Endothelial cell of umbilical vein (primary cell): ENCODE data around the gene RGS21. TPM values are rescaled to one million over a fixed set of nuclear protein-coding genes. Genes with fewer than 3 reads are reported as not detected.

Experiments used
- BruUV-seq: library from RNA; stranded (reverse); fragments of 400-500 nt; replicated peaks from 2 replicates; lab custom pipeline; 2021; lab: Mats Ljungman, UMichigan
- CTCF ChIA-PET: fragments of 300-600, 350-600 bp; sonication (Branson Sonifier 250); formaldehyde crosslinking; loops from one replicate; lab custom pipeline; 2021; ENCODE audit warnings: antibody characterized with exemption, inconsistent platforms; lab: Charles Lee
- POLR2A ChIA-PET: fragments of 300-600, 350-600 bp; sonication (Branson Sonifier 250); formaldehyde crosslinking; loops from one replicate; lab custom pipeline; 2021; ENCODE audit warnings: antibody characterized with exemption, inconsistent platforms; lab: Charles Lee
- DNase-seq: peaks from one replicate; pipeline ENCODE4 v3.0.0-alpha.2; 2011; ENCODE audit warnings: low read depth, low spot score
- FAIRE-seq: peaks from 2 replicates; lab custom pipeline; 2011; peaks lifted over from hg19 to GRCh38; lab: Jason Lieb, UNC
- H2AFZ ChIP-seq: 2 replicates; pipeline ENCODE4 v1.6.0; 2012; ENCODE audit warnings: low read depth, low read length, control low read depth, inconsistent platforms
- H3K27ac ChIP-seq: 2 replicates; pipeline ENCODE4 v1.5.1; 2011; ENCODE audit warnings: low read depth, mild to moderate bottlenecking, control low read depth, low read length, moderate library complexity; ENCODE audit not compliant: insufficient read depth
- H3K27me3 ChIP-seq, 2 experiments: 2 replicates each; pipeline versions ENCODE4 v1.6.0 to v1.6.1; 2011; ENCODE audit warnings: low read length in 2 of 2, mixed read lengths in 1 of 2; ENCODE audit not compliant: control insufficient read depth in 2 of 2, insufficient read depth in 2 of 2
- H3K36me3 ChIP-seq, 2 experiments: 2 replicates in 1 of 2; 3 replicates in 1 of 2; pipeline ENCODE4 v1.5.1; 2011; ENCODE audit warnings: low read length in 2 of 2, mild to moderate bottlenecking in 1 of 2, moderate library complexity in 1 of 2; ENCODE audit not compliant: control insufficient read depth in 2 of 2, insufficient read depth in 2 of 2; ENCODE audit errors: extremely low read depth in 1 of 2
- H3K4me1 ChIP-seq: 3 replicates; pipeline ENCODE4 v1.5.1; 2011; ENCODE audit warnings: mild to moderate bottlenecking, low read length; ENCODE audit not compliant: control insufficient read depth, insufficient read depth; ENCODE audit errors: extremely low read depth
- H3K4me2 ChIP-seq: 2 replicates; pipeline ENCODE4 v1.6.1; 2011; ENCODE audit warnings: low read length, control low read depth, mixed read lengths; ENCODE audit not compliant: insufficient read depth
- H3K4me3 ChIP-seq, 3 experiments: fragments of 200-600 bp in 1 of 3; sonication (generic), shearing (Covaris generic) in 1 of 3; replicated peaks in 1 of 3; 2 replicates each; pipeline ENCODE4 v1.5.1; 2011 to 2016; ENCODE audit warnings: control low read depth in 3 of 3, low read length in 3 of 3, mild to moderate bottlenecking in 2 of 3, inconsistent platforms in 1 of 3, low read depth in 1 of 3, moderate library complexity in 1 of 3; ENCODE audit not compliant: insufficient read depth in 1 of 3
- H3K79me2 ChIP-seq: 2 replicates; pipeline ENCODE4 v1.6.0; 2012; ENCODE audit warnings: low read length, inconsistent platforms; ENCODE audit not compliant: control insufficient read depth, insufficient read depth
- H3K9ac ChIP-seq: replicated peaks from 2 replicates; pipeline ENCODE3; 2011; ENCODE audit warnings: low read length, control low read depth; ENCODE audit not compliant: insufficient read depth; ENCODE audit errors: extremely low read depth
- H3K9me1 ChIP-seq: replicated peaks from 3 replicates; pipeline ENCODE4 v1.6.0; 2011; ENCODE audit warnings: mild to moderate bottlenecking, low read length; ENCODE audit not compliant: control insufficient read depth, insufficient read depth; ENCODE audit errors: extremely low read depth
- H3K9me3 ChIP-seq: replicated peaks from 2 replicates; pipeline ENCODE4 v1.5.1; 2012; ENCODE audit warnings: low read length, inconsistent platforms; ENCODE audit not compliant: control insufficient read depth, insufficient read depth
- H4K20me1 ChIP-seq: replicated peaks from 2 replicates; pipeline ENCODE3; 2011; ENCODE audit warnings: mild to moderate bottlenecking, low read length; ENCODE audit not compliant: control insufficient read depth, insufficient read depth; ENCODE audit errors: extremely low read depth
- CTCF ChIP-seq, 2 donors: IDR thresholded peaks; 1 replicate in 1 of 2; 2 replicates in 1 of 2; pipeline ENCODE4 v1.5.1; 2011; ENCODE audit warnings: low read length in 2 of 2, mild to moderate bottlenecking in 2 of 2, moderate library complexity in 2 of 2, control low read depth in 1 of 2, inconsistent platforms in 1 of 2, low read depth in 1 of 2; ENCODE audit not compliant: insufficient read depth in 1 of 2; ENCODE audit errors: extremely low read depth in 1 of 2
- EZH2 ChIP-seq: IDR thresholded peaks from 2 replicates; pipeline ENCODE4 v1.6.1; 2012; ENCODE audit warnings: borderline replicate concordance, low read depth, mild to moderate bottlenecking, moderate library complexity, low read length, inconsistent platforms; ENCODE audit not compliant: severe bottlenecking
- FOS ChIP-seq: IDR thresholded peaks from 2 replicates; pipeline ENCODE4 v1.6.1; 2011; ENCODE audit warnings: mild to moderate bottlenecking, low read length, moderate library complexity, borderline replicate concordance; ENCODE audit not compliant: insufficient read depth
- GATA2 ChIP-seq: IDR thresholded peaks from 2 replicates; pipeline ENCODE4 v1.7.0; 2011; ENCODE audit warnings: low read depth, mild to moderate bottlenecking, moderate library complexity, mixed read lengths, low read length; ENCODE audit not compliant: insufficient read length, insufficient read depth
- JUN ChIP-seq: IDR thresholded peaks from 2 replicates; pipeline ENCODE4 v1.6.1; 2011; ENCODE audit warnings: borderline replicate concordance, low read depth; ENCODE audit not compliant: insufficient read length, insufficient read depth
- MYC ChIP-seq: IDR thresholded peaks from one replicate; pipeline ENCODE4 v1.6.1; 2011; ENCODE audit warnings: mild to moderate bottlenecking, low read depth, low read length
- POLR2A ChIP-seq: IDR thresholded peaks from 2 replicates; pipeline ENCODE4 v1.6.1; 2012; ENCODE audit warnings: low read depth, mild to moderate bottlenecking, control low read depth, low read length
- POLR2AphosphoS5 ChIP-seq: IDR thresholded peaks from 2 replicates; pipeline ENCODE4 v1.6.1; 2012; ENCODE audit warnings: low read depth, mild to moderate bottlenecking, control low read depth, low read length, moderate library complexity; ENCODE audit not compliant: insufficient read depth
- dilution Hi-C: fragments of 300-500 bp; cut with MboI; formaldehyde crosslinking; loops from one replicate; pipeline ENCODE4 v1.15.0; 2019; ENCODE audit warnings: low sequenced_read_pairs; ENCODE audit not compliant: extremely low pct_ligation_motif_present
- intact Hi-C: fragments of 100-400 bp; cut with micrococcal nuclease; formaldehyde crosslinking; loops from one replicate; pipeline ENCODE4 v1.10.0; 2022
- polyA plus RNA-seq, 4 experiments: library from polyadenylated mRNA; depleted of rRNA in 3 of 4; stranded (reverse) in 3 of 4; unstranded in 1 of 4; fragments of >200 nt; gene quantifications; 2 replicates each; pipeline versions ENCODE4 v1.2.1 to v1.2.3, GENCODE V29; 2011 to 2012; ENCODE audit warnings: missing spikeins in 1 of 4
- total RNA-seq: library from RNA; stranded (reverse); gene quantifications from 2 replicates; pipeline ENCODE4 v1.2.3, GENCODE V29; 2021
- TF ChIP-seq, protein P1 (sequence below): IDR thresholded peaks from 2 replicates; pipeline ENCODE4 v1.6.1; 2011; ENCODE audit not compliant: insufficient read depth, insufficient read length

Gene RGS21
- total and polyA plus RNA-seq, 2 donors (not counting 3 experiments of a cell fraction or from before 2014, with no cell fraction given) = not detected

DNA sequence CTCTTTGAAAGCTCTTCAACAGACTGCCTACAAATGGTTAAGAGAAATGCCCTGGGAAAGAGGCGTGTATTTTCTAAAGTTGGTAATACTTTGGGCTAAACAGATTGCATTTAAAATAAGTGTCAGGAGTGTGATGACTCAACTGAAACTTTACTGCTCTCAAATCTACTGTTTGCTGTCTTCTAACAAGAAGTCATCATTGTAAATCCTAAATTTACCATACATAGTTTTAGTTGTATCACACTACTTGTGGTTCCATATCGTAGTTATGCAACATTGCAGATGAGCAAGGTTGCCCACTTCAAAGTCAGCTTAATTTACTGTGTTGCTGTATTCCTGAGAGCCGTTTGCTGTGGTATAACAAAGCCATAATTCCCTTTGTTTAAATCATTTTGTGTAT, 59.6 kb downstream of the RGS21 start:
- TF ChIP-seq FOS (no peak), POLR2AphosphoS5 (no peak)
- TF ChIP-seq, protein P1, sequence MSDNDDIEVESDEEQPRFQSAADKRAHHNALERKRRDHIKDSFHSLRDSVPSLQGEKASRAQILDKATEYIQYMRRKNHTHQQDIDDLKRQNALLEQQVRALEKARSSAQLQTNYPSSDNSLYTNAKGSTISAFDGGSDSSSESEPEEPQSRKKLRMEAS = no peak
- no peaks in the 10 kb centered on the region for H3K27me3 ChIP-seq
- no peaks in the 10 kb centered on the region for H3K9me1 ChIP-seq
- no peaks in the 10 kb centered on the region for H4K20me1 ChIP-seq
- H3K9ac ChIP-seq = no peak overlapping the region
- dilution Hi-C loops = no loop called here
- no peak overlapping the region for H2AFZ ChIP-seq
- no peaks in the 10 kb centered on the region for H3K36me3 ChIP-seq
- H3K4me1 ChIP-seq = no peaks in the 10 kb centered on the region
- no peak overlapping the region for H3K4me2 ChIP-seq
- no peak for DNase-seq
- ChIA-PET POLR2A (no interaction called here), CTCF (no interaction called here)
- no TSS peak for BruUV-seq
- no peak overlapping the region for H3K27ac ChIP-seq
- H3K9me3 ChIP-seq = no peaks in the 10 kb centered on the region
- no peak for FAIRE-seq
- intact Hi-C loops = no loop called here
- H3K79me2 ChIP-seq = no peaks in the 10 kb centered on the region
- H3K4me3 ChIP-seq = no peak overlapping the region

GRCh38 chr1:192378276-192378675, 61.5 kb downstream of the RGS21 start:
- TF ChIP-seq JUN (no peak), POLR2AphosphoS5 (no peak), EZH2 (no peak), GATA2 (no peak), MYC (no peak), POLR2A (no peak), CTCF (IDR thresholded peaks at IDR 0.05; ENCODE audit: extremely low read depth in 1 of 2, insufficient read depth in 1 of 2, low read depth in 1 of 2, low read length in 2 of 2) (no peak), FOS (no peak)
- TF ChIP-seq, protein P1 = no peak
- Histone ChIP-seq H4K20me1 (no peaks in the 10 kb centered on the region), H3K36me3 (no peaks in the 10 kb centered on the region), H3K27ac (no peak overlapping the region), H3K4me2 (no peak overlapping the region), H3K27me3 (no peaks in the 10 kb centered on the region), H3K4me1 (no peaks in the 10 kb centered on the region), H3K9me3 (no peaks in the 10 kb centered on the region), H3K9ac (no peak overlapping the region), H3K4me3 (no peak overlapping the region), H3K9me1 (no peaks in the 10 kb centered on the region), H2AFZ (no peak overlapping the region), H3K79me2 (no peaks in the 10 kb centered on the region)
- FAIRE-seq = no peak
- dilution Hi-C loops (no loop called here), intact Hi-C loops (no loop called here)
- no peak for DNase-seq
- BruUV-seq = no TSS peak
- ChIA-PET CTCF (no interaction called here), POLR2A (no interaction called here)
